AG09319 (cell line): Measurements from ENCODE around the gene GALNT4.

ENCODE experiments used
- DNase-seq: peaks from one replicate; pipeline ENCODE4 v3.0.0-alpha.2; 2010; ENCODE audit warnings: low read depth; ENCODE audit errors: extremely low read depth
- CTCF ChIP-seq: IDR thresholded peaks from 2 replicates; pipeline ENCODE4 v1.5.1; 2011; ENCODE audit warnings: low read depth, mild to moderate bottlenecking, inconsistent platforms, low read length, moderate library complexity

GALNT4 gene

GRCh38 chr12:89524541-89525304 lies at the start of gene GALNT4:
GALNT4 (minus strand) TSS chr12:89524796; CDS start chr12:89524549, 247 bp downstream.
- peak; percentile 71 for TF ChIP-seq CTCF
- peak; percentile 64 for DNase-seq

- TF ChIP-seq CTCF, result no peak
- no peak for DNase-seq
Measured at GRCh38 chr12:89573051-89573810, 48.6 kb upstream of the GALNT4 start.

- no peak for TF ChIP-seq CTCF
- DNase-seq, result peak; percentile 67
Measured at GRCh38 chr12:89571491-89572195, 47.0 kb upstream of the GALNT4 start.

- no peak for TF ChIP-seq CTCF
Measured at GRCh38 chr12:89568484-89568883, 43.9 kb upstream of the GALNT4 start.

GRCh38 chr12:89567691-89568239 lies 43.2 kb upstream of the GALNT4 start:
- no peak for TF ChIP-seq CTCF
- DNase-seq, result no peak

More at GRCh38 chr12:89568484-89568883, 43.9 kb upstream of the GALNT4 start:
- no peak for DNase-seq

GRCh38 chr12:89566615-89567014 lies 42.0 kb upstream of the GALNT4 start:
- no peak for DNase-seq

More at GRCh38 chr12:89566615-89567014, 42.0 kb upstream of the GALNT4 start:
- TF ChIP-seq CTCF, result no peak
